BE2C (cell line): ENCODE measurements around the gene TMEM132C.

Source experiments
- DNase-seq: peaks from one replicate; pipeline ENCODE4 v3.0.0-alpha.2; 2020
- H3K27me3 ChIP-seq: fragments of 250-450 bp; sonication (Bioruptor Pico); 2 replicates; pipeline ENCODE4 v1.5.1; 2020; ENCODE audit warnings: mild to moderate bottlenecking
- H3K36me3 ChIP-seq: fragments of 250-450 bp; sonication (Bioruptor Pico); 2 replicates; pipeline ENCODE4 v1.5.1; 2020; ENCODE audit warnings: mild to moderate bottlenecking
- H3K4me1 ChIP-seq: fragments of 250-450 bp; sonication (Bioruptor Pico); 2 replicates; pipeline ENCODE4 v1.5.1; 2020
- H3K4me3 ChIP-seq: 2 replicates; pipeline ENCODE4 v1.5.1; 2011; ENCODE audit warnings: low read depth, low read length
- H3K9me3 ChIP-seq: fragments of 250-450 bp; sonication (Bioruptor Pico); 2 replicates; pipeline ENCODE4 v1.5.1; 2020
- TF ChIP-seq, protein P1 (sequence below): IDR thresholded peaks from 2 replicates; pipeline ENCODE4 v1.5.1; 2012; ENCODE audit warnings: mild to moderate bottlenecking, low read depth, low read length

Gene TMEM132C

GRCh38 chr12:128698301-128698972, 431.5 kb downstream of the TMEM132C start:
- no peaks in the 10 kb centered on the region for H3K4me1 ChIP-seq
- H3K9me3 ChIP-seq: peaks cover 3% of the 10 kb centered on the region; the same call in 1 of the 2 replicates
- no peaks in the 10 kb centered on the region for H3K27me3 ChIP-seq
- DNase-seq: no peak
- H3K36me3 ChIP-seq: no peaks in the 10 kb centered on the region
- H3K4me3 ChIP-seq: no peak overlapping the region
- TF ChIP-seq, protein P1, sequence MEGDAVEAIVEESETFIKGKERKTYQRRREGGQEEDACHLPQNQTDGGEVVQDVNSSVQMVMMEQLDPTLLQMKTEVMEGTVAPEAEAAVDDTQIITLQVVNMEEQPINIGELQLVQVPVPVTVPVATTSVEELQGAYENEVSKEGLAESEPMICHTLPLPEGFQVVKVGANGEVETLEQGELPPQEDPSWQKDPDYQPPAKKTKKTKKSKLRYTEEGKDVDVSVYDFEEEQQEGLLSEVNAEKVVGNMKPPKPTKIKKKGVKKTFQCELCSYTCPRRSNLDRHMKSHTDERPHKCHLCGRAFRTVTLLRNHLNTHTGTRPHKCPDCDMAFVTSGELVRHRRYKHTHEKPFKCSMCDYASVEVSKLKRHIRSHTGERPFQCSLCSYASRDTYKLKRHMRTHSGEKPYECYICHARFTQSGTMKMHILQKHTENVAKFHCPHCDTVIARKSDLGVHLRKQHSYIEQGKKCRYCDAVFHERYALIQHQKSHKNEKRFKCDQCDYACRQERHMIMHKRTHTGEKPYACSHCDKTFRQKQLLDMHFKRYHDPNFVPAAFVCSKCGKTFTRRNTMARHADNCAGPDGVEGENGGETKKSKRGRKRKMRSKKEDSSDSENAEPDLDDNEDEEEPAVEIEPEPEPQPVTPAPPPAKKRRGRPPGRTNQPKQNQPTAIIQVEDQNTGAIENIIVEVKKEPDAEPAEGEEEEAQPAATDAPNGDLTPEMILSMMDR: no peak

- no peak for DNase-seq
- H3K9me3 ChIP-seq: peaks cover 3% of the 10 kb centered on the region; the same call in 1 of the 2 replicates
- TF ChIP-seq, protein P1: no peak
- no peaks in the 10 kb centered on the region for H3K36me3 ChIP-seq
- H3K27me3 ChIP-seq: no peaks in the 10 kb centered on the region
- H3K4me3 ChIP-seq: no peak overlapping the region
- no peaks in the 10 kb centered on the region for H3K4me1 ChIP-seq
Measured at GRCh38 chr12:128699106-128699505, 432.1 kb downstream of the TMEM132C start.

- DNase-seq: no peak
- no peaks in the 10 kb centered on the region for H3K36me3 ChIP-seq
- no peaks in the 10 kb centered on the region for H3K27me3 ChIP-seq
- H3K4me1 ChIP-seq: no peaks in the 10 kb centered on the region
- no peak overlapping the region for H3K4me3 ChIP-seq
- peaks cover 3% of the 10 kb centered on the region; the same call in 1 of the 2 replicates for H3K9me3 ChIP-seq
- TF ChIP-seq, protein P1: no peak
Measured at GRCh38 chr12:128702371-128702770, 435.4 kb downstream of the TMEM132C start.

DNA sequence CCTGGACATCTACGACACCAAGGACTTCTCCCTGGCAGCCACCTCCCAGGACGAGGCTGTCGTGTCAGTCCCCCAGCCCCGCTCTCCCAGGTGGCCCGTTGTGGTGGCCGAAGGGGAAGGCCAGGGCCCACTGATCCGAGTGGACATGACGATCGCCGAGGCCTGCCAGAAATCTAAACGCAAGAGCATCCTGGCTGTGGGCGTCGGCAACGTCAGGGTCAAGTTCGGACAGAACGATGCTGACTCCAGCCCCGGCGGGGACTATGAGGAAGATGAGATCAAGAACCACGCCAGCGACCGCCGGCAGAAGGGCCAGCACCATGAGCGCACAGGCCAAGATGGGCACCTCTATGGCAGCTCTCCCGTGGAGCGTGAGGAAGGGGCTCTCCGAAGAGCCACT, 438.2 kb downstream of the TMEM132C start:
- no peak for DNase-seq
- Histone ChIP-seq H3K4me1 (no peaks in the 10 kb centered on the region), H3K27me3 (no peaks in the 10 kb centered on the region), H3K36me3 (no peaks in the 10 kb centered on the region), H3K4me3 (no peak overlapping the region), H3K9me3 (no peaks in the 10 kb centered on the region)
- TF ChIP-seq, protein P1: no peak

GRCh38 chr12:128707488-128707887, 440.5 kb downstream of the TMEM132C start:
- no peak for DNase-seq
- Histone ChIP-seq H3K9me3 (no peaks in the 10 kb centered on the region), H3K36me3 (no peaks in the 10 kb centered on the region), H3K4me3 (no peak overlapping the region), H3K27me3 (no peaks in the 10 kb centered on the region), H3K4me1 (no peaks in the 10 kb centered on the region)
- TF ChIP-seq, protein P1: no peak

- DNase-seq: no peak
- Histone ChIP-seq H3K36me3 (no peaks in the 10 kb centered on the region), H3K4me1 (no peaks in the 10 kb centered on the region), H3K27me3 (no peaks in the 10 kb centered on the region), H3K4me3 (no peak overlapping the region), H3K9me3 (no peaks in the 10 kb centered on the region)
- TF ChIP-seq, protein P1: no peak
Measured at GRCh38 chr12:128708789-128709188, 441.8 kb downstream of the TMEM132C start.
